ENCODE measurements around the gene A2ML1.

- TF ChIP-seq CTCF (IDR thresholded peaks at IDR 0.05) (no peak), EP300 (IDR thresholded peaks at IDR 0.05) (no peak)
These were observed 69.6 kb downstream of the A2ML1 start for GRCh38 chr12:8891976-8892375.
